GM18873 (cell line): Measurements from ENCODE around the gene ADCK2.
"Not testable (repeated sequence)": the region's sequence is repeated elsewhere in the genome, so short reads cannot be mapped to it uniquely, and the experiment has no call there.

ENCODE experiments used
- ATAC-seq: cut with Tn5 transposase; IDR thresholded peaks from one replicate; pipeline ENCODE4 v1.9.1; 2021; ENCODE audit warnings: mild to moderate bottlenecking, moderate library complexity, moderate number of reproducible peaks; ENCODE audit not compliant: unreplicated experiment, low FRiP score

Gene ADCK2

GRCh38 chr7:140691376-140692045, 18.8 kb downstream of the ADCK2 start:
- no peak for ATAC-seq

GRCh38 chr7:140693849-140694248, 21.1 kb downstream of the ADCK2 start:
- ATAC-seq: not testable (repeated sequence)

GRCh38 chr7:140694592-140694991, 21.8 kb downstream of the ADCK2 start:
- no peak for ATAC-seq

GRCh38 chr7:140695381-140695780, 22.6 kb downstream of the ADCK2 start:
- ATAC-seq: no peak

GRCh38 chr7:140696024-140696679, 23.4 kb downstream of the ADCK2 start:
- ATAC-seq: no peak

DNA sequence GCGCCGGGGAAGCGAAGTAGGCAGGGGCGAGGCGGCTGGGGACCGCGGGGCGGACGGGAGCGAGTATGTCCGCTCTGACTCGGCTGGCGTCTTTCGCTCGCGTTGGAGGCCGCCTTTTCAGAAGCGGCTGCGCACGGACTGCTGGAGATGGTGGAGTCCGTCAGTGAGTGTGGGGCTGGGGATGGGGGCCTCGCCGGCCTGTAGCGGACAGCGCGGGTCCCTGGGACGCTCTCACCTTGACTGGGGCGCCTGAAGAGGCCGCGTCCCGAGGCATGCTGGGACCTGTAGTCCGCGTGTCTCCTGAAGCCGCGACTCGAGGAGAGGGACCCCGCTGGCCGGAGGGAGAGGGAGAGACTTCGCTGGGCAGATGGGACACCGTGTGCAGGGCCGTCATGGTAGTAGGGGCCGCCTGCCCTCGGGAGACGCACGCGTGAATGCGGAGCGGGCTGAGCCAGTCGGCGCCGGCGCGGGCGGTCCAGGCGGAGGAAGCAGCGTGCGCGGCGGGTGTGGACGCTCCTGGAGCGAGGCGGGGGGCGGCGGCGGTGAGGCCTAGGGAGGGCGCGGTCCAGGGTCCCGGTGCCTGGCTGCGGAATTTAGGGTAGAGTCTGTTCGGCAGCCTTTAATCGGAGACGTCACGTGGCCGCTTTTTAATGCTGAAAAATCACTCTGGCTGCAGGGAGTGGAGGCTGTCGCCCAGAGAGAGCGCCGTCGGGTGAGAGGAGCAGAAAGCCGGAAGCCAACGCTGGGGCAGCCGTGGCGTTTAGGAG, 24.1 kb downstream of the ADCK2 start, which contains the start of gene NDUFB2:
Gene NDUFB2, plus strand, starts transcription at position 29 of the 767 bp plus-strand sequence. Its CDS starts 37 bp downstream, at position 66.
- ATAC-seq: peak; percentile 84

GRCh38 chr7:140697447-140698143, 24.9 kb downstream of the ADCK2 start:
- no peak for ATAC-seq

- no peak for ATAC-seq
These were observed 25.7 kb downstream of the ADCK2 start for GRCh38 chr7:140698477-140698876.

DNA sequence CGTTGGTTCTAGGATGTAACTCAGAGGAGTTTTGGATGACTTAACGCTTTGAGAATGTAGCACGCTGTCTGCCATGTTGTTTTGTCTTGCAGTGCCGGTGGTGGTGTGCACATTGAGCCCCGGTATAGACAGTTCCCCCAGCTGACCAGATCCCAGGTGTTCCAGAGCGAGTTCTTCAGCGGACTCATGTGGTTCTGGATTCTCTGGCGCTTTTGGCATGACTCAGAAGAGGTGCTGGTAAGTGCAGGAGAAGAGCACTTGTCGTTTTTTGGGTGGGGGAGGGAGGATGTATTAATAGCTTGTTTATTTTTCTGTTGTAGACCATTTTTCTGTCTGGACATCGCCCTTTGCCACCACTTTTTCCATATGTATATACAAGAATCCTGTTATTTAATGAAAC, 30.0 kb downstream of the ADCK2 start:
- no peak for ATAC-seq

DNA sequence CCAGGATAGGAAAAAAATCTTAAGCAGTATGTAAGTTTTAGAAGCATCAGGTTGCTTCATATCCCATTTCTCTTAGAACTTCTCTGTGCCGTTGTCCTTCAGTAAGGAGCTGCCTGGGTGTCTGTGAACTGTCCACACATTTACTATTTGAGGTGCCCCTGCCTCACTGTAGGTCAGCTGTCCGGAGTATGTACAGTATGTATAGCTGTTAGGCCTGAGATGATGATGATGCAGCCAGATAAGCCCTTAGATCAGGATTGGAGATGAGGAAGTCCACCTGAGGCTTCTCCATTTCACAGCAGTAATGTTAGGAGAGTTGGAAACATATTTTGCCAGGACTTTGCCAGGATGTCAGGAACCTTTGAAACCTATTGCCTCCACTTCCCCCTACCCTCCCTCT, 31.5 kb downstream of the ADCK2 start:
- ATAC-seq: no peak

DNA sequence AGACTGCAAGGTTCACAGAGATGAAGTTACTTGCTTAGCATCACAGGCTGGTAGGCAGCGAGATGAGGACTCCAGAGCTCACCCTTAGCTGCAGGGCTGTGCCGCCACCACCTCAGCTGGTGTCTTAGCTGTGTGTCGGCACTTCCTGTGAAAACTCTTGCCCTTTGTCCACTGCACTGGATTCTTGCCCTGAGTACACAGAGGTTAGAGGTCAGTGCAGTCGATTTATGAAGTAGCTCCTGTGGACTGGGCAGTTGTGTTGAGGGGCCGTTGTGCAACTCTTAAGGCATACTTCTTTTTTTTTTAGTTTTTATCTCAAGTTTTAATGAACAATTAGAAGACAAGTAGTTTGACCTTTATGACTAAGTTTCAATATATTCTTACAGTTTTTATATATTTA, 34.4 kb downstream of the ADCK2 start:
- no peak for ATAC-seq

DNA sequence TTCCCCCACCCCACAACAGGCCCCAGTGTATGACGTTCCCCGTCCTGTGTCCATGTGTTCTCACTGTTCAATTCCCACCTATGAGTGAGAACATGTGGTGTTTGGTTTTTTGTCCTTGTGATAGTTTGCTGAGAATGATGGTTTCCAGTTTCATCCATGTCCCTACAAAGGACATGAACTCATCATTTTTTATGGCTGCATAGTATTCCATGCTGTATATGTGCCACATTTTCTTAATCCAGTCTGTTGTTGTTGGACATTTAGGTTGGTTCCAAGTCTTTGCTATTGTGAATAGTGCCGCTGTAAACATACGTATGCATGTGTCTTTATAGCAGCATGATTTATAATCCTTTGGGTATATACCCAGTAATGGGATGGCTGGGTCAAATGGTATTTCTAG, 36.0 kb downstream of the ADCK2 start:
- ATAC-seq: not testable (repeated sequence)

DNA sequence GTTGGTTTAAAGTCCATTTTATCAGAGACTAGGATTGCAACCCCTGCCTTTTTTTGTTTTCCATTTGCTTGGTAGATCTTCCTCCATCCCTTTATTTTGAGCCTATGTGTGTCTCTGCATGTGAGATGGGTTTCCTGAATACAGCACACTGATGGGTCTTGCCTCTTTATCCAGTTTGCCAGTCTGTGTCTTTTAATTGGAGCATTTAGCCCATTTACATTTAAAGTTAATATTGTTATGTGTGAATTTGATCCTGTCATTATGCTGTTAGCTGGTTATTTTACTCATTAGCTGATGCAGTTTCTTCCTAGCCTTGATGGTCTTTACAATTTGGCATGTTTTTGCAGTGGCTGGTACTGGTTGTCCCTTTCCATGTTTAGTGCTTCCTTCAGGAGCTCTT, 39.6 kb downstream of the ADCK2 start:
- not testable (repeated sequence) for ATAC-seq

DNA sequence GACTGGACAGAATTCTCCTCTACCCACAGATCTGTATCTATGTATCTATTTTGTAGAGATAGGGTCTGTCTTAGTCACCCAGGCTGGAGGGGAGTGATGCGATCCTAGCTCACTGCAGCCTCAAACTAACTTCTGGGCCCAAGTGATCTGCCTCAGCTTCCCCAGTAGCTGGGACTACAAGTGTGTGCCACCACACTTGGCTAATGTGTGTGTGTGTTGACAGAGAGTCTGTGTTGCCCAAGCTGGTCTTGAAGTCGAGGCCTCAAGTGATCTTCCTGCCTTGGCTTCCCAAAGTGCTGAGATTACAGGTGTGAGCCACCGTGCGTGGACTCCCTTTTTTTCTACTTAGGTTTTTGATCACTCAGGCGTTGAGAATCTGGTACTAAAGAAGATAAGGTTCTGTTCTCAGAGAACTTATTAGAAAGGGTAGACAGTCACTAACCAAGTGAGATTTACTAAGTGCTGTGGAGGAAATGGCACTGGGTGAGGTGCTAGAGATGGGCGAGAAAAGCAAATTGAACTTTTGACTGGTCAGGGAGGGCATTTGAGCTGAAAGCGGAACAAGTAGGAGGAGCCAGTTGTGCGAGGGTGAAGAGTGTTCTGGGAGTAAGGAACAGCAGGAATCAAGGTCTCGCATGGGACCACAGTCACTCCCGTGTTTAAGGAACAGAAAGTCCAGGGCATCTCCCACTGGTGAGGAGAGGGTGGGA, 41.7 kb downstream of the ADCK2 start:
- ATAC-seq: no peak

- no peak for ATAC-seq
These were observed 47.0 kb downstream of the ADCK2 start for GRCh38 chr7:140719721-140720120.

- ATAC-seq: no peak
These were observed 49.5 kb downstream of the ADCK2 start for GRCh38 chr7:140722254-140722653.

GRCh38 chr7:140723006-140723405, 50.3 kb downstream of the ADCK2 start:
- no peak for ATAC-seq

DNA sequence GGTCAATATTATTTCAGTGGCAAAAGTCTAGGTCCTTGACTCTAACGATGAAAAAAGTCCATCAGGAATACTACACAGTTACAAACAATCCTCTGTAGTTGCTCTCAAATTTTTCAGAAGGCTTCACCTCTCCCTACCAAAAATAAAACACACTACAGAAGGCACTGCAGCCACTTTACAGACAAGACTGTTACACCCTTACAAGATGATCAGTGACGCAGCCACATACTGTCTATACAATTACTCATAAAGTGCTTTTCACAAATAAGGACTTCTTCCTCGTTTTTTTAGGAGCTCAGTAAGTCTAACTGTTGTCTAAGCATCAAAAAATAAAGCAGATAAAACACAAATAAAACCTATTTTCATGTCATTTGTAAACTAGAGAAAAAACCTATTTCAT, 50.8 kb downstream of the ADCK2 start:
- no peak for ATAC-seq

GRCh38 chr7:140724706-140725105, 52.0 kb downstream of the ADCK2 start:
- ATAC-seq: no peak

DNA sequence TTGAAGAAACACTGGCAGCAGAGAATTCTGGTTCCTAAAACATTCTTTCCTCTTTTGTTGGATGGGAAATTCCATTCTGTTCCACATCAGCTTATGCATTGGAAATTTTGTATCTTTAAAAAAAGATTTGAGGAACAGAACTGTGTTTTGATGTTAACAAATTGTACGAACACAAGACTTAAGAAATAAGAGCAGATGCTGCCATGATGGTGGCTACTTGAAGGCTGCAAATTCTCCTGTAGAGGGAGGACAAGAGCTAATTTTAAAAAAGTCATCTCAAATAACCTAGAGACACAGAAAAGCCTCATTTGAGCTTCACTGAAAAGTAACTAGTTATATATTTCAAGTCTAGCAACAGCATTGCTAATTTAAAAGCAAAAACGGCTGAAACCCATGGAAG, 53.5 kb downstream of the ADCK2 start:
- no peak for ATAC-seq
